ENCODE results near the gene RAB39B.
"Not testable (repeated sequence)": the region's sequence is repeated elsewhere in the genome, so short reads cannot be mapped to it uniquely, and the experiment has no call there.

The RAB39B gene, protein sequence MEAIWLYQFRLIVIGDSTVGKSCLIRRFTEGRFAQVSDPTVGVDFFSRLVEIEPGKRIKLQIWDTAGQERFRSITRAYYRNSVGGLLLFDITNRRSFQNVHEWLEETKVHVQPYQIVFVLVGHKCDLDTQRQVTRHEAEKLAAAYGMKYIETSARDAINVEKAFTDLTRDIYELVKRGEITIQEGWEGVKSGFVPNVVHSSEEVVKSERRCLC

DNA sequence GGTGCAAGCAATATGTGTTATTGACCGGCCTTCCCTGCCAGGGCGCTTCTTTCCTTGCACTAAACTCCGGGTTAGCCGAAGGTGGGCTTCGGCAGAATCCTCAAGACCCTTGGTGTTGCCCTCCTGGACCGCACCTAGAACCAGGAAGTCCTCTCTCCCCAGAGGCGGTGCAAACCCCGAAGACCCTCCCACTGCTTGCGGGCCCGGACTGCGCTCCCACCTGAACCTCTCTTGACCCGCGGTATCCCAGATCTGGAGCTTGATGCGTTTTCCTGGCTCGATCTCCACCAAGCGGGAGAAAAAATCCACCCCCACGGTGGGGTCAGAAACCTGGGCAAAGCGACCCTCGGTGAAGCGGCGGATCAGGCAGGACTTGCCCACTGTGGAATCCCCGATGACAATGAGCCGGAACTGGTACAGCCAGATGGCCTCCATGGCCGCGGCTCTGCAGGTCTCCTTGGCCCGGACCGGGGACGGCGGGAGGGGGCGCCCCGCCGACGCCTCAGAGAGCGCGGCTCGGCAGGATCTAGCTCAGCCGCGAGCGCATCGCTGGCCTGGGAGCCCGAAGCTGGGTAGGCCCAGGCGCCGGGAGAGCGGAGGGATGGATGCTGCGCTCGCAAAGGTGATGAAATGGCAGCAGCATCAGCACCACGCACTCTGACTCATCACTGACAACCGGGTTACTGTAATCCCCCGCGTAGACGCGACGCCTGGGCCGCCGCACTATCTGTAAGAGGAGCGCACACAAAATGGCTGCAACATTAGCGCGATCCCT, at the start of gene RAB39B:
Gene RAB39B (minus strand): TSS at position 638 of the 775 bp plus-strand sequence. CDS start 203 bp downstream, at position 435.
- peak; percentile 99 for ATAC-seq
- DNase-seq = peak; percentile 68

DNA sequence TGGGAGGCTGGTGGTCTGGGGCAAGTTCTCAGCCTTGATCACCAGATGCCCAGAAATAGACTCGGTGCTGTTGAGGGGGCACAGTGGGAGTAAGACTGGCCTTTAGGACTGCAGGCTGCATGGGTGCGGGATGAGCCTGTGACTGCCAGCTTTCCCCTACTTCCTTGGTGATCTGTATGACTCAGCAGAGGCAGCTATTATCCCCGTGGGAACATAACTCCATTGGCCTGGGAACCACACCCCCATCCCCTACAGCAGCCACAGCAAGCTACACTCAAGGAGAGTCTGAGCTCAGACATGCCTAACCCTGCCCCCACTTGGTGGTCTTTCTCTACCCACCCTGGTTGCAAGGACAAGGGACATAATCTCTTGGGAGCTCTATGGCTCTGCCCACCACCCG, 49.5 kb upstream of the RAB39B start:
- no peak for ATAC-seq
- no peak for DNase-seq

GRCh38 chrX:155293771-155294170, 29.5 kb upstream of the RAB39B start:
- no peak for ATAC-seq
- no peak for DNase-seq

- ATAC-seq (no peak), DNase-seq (no peak)
Observed at GRCh38 chrX:155279873-155280272, 15.6 kb upstream of the RAB39B start.

DNA sequence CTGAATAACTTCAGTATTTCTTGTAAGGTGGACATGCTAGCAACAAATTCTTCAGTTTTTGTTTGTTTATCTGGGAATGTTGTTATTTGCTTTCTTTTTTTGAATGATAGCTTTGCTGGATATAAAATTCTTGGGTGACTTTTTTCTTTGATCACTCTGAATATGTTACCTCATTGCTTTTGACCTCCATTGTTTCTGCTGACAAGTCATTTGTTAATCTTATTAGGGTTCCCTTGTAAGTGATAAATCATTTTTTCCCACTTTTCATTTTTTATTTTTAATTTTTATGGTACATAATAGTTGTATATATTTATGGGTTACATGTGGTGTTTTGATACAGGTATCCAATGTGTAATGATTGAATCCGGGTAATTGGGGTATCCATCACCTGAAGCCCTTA, 6.7 kb upstream of the RAB39B start:
- DNase-seq = no peak
- ATAC-seq = no peak

DNA sequence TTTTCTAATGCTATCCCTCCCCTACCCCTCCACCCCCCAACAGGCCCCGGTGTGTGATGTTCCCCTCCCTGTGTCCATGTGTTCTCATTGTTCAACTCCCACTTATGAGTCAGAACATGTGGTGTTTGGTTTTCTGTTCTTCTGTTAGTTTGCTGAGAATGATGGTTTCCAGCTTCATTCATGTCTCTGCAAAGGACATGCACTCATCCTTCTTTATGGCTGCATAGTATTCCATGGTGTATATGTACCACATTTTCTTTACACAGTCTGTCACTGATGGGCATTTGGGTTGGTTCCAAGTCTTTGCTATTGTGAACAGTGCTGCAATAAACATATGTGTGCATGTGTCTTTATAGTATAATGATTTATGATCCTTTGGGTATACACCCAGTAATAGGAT, 3.7 kb upstream of the RAB39B start:
- ATAC-seq, DNase-seq: not testable (repeated sequence)

DNA sequence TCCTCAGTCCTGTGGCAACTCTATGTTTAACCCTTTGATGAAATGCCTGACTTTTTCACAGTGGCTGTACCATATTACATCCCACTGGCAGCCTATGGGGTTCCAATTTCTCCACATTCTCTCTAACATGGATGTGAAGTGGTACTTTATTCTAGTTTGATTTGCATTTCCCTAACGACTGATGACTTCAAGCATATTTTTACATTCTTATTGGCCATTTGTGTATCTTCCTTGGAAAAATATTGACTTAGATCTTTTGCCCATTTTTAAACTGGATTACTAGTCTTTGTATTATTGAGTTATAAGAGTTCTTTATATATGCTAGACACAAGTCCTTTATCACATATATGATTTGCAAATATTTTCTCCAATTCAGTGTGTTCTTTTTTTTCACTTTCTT, 2.1 kb upstream of the RAB39B start:
- DNase-seq = no peak
- ATAC-seq = no peak

DNA sequence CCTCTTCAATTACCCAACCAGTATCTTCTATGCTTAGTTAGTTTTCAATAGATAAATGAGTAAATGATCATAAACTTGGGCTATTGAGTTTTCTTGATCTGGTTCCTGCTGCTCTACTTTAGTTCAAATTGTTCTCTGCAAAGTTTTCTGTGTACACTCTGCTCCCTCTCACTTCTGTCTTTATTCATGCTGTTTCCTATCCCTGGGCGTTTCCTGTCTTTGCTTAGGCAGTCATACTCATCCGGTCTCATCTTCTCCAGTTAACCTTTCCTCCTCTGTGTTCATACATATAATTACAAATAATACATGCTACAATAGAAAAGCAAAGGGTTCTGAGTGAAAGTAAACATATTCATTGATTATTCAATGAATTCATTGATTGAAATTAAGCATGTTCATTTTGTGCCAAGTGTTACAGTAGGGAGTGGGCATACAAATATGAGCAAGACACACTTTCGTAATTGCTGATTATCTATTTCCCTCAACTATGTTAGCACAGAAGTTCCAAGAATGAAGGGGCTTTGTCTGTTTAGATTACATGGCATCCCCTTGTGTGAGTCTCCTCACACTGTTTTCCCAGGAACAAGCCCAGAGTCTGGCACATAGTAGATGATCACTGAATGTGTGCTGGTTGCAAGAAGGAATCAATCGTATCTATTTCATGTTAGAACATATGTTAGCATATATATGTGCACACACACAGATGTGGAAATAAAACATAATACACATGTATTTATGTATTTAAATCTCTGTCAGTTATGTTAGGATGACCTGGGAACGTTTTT, 1.1 kb downstream of the RAB39B start:
- DNase-seq (no peak), ATAC-seq (no peak)

- no peak for DNase-seq
- ATAC-seq = no peak
Observed at GRCh38 chrX:155259752-155260151, 4.5 kb downstream of the RAB39B start.

DNA sequence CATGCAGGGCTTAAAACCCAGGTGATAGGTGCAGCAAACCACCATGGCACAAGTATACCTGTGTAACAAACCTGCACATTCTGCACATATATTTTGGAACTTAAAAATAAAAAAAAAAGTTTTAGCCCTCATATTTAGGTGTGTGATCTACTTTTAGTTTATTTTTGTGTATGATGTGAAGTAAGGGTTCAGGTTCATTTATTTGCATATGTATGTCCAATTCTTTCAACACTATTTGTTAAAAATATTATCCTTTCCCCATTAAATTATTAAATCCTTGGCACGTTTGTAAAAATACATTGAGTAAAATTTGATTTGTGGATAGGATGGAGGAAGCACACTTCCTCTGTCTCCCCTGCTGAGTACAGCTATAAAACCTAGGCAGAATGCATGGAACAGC, 12.9 kb downstream of the RAB39B start:
- no peak for DNase-seq
- ATAC-seq = no peak

DNA sequence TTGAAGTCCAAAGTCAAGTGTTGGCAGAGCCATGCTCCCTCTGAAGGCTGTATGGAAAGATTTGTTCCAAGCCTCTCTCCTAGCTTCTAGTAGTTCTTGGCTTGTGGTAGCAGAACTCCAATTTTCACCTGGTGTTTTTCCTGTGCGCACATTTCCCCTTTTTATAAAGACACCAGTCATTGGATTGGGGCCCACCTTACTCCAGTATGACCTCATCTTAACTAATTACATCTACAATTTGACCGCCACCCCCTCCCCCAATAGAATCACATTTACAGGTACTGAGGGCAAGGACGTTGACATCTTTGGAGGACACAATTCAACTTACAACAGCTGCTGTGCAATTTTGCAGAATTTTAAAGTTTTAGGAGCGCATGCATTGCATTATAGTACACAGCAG, 16.8 kb downstream of the RAB39B start:
- ATAC-seq (no peak), DNase-seq (no peak)

DNA sequence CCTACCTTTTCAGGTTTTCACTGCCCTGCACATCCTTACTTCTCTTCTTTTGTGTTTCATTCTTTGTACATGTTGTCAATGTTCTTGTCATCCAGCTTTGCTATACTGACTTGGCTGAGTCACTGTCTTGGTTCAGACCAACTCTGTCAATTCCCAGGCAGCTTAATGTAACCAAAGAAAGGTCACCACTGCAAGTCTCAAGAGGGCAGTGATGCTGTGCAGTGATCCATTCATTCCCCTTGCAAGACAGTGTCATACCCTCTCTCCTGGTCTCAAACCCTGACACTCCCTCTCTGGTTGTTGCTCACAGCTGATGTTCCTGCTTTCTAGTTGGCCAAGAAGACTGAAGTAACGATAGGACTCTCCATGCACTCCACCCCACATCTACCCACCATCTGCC, 17.5 kb downstream of the RAB39B start:
- DNase-seq (peak; percentile 2), ATAC-seq (peak; percentile 40)

DNA sequence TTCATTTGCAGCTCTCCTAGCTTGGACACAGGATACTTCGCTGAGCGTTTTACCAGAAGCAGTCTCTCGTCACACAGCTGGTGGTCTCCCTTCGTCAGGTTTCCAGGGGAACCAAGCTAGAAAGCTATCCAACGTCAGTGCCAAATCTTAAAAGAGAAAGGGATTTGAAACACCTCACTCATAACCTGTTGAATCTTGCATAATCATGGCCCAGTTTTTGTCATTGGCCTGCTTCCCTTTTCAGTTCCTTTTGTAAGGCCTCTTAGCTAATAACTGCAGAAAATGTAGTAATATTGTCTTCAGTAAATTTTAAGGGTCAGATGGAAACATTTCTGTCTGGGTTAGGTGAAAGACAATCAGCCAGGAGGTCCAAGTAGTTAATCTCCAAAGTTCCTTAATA, 22.0 kb downstream of the RAB39B start:
- no peak for DNase-seq
- no peak for ATAC-seq

GRCh38 chrX:155237719-155238118, 26.6 kb downstream of the RAB39B start:
- DNase-seq = no peak
- ATAC-seq = no peak

DNA sequence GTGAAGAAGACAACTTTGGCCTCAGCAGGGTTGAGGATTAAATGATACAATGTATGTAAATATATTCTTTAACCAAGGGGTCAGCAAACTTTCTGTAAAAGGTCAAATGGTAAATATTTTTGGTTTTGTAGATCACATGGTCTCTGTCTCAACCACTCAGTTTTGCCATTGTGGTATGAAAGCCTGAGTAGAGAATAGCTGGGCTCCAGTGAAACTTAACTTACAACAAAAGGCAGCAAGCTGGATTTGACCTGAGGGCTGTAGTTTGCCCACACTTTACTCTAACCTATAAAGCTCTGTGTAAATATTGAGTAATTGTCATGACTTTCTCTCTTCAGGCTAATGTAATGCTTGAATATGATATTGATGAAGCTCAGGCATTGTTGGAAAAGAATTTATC, 28.4 kb downstream of the RAB39B start:
- no peak for ATAC-seq
- no peak for DNase-seq

- ATAC-seq (no peak), DNase-seq (no peak)
Observed at GRCh38 chrX:155231163-155231562, 33.1 kb downstream of the RAB39B start.

GRCh38 chrX:155225774-155226173, 38.5 kb downstream of the RAB39B start:
- DNase-seq (no peak), ATAC-seq (no peak)

- not testable (repeated sequence) for DNase-seq, ATAC-seq
Observed at GRCh38 chrX:155223746-155224145, 40.5 kb downstream of the RAB39B start.

DNA sequence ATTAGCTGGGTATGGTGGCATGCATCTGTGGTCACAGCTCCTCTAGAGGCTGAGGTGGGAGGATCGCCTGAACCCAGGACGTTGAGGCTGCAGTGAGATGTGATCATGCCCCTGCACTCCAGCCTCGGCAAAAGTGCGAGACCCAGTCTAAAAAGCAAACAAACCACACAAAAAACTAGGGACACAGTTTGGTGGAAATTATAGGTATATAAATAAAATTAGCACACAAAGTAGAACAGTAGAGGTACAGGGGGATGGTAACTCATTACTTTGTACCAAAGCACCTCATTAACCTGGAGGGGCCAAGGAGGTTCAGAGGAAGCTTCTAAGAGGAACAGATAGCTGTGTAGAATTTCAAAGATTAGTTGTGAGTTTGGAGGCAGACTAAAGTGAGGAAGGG, 42.9 kb downstream of the RAB39B start:
- DNase-seq (no peak), ATAC-seq (no peak)

DNA sequence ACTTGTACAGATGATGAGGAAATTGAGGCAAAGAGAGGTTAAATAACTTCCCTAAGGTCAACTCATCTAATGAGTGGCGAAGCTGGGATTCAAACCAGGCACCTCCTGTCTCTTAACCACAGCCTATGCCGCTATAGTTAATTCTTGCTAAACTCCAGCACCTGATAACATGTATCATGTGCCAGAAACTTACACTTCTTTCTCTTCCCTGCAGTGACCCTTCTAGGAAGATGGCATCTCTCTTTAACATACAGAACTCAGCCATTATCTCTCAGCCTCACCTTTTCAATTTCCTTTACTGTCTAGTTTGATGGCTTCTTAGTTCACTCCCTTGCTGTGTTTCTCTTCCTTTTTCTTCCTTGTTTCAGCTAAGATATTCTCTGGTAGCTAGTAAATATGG, 45.5 kb downstream of the RAB39B start:
- DNase-seq = no peak
- ATAC-seq = no peak

DNA sequence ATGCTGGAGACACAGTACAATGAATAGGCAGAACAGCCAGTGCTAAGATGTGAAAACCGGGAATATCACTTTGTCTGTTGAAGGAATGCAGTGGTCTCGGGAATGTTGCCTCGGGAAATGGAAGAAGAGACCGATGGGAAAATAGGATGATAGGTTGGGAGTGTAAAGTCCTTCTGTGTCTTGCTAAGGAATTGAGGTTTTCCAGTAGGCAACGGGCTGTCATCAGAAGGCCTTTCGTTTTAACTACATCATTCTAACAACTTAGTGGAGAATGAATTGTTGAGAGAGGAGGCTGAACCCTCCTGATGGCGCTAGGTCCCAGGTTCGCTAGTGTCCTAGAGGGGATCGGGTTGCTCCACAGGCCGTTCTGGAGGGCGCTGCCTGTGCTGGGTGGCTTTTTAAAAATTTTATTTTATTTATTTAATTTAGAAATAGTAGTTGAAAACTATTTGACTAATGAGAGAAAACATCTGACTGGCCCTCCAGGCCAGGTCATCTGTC, 47.3 kb downstream of the RAB39B start:
- no peak for ATAC-seq

DNA sequence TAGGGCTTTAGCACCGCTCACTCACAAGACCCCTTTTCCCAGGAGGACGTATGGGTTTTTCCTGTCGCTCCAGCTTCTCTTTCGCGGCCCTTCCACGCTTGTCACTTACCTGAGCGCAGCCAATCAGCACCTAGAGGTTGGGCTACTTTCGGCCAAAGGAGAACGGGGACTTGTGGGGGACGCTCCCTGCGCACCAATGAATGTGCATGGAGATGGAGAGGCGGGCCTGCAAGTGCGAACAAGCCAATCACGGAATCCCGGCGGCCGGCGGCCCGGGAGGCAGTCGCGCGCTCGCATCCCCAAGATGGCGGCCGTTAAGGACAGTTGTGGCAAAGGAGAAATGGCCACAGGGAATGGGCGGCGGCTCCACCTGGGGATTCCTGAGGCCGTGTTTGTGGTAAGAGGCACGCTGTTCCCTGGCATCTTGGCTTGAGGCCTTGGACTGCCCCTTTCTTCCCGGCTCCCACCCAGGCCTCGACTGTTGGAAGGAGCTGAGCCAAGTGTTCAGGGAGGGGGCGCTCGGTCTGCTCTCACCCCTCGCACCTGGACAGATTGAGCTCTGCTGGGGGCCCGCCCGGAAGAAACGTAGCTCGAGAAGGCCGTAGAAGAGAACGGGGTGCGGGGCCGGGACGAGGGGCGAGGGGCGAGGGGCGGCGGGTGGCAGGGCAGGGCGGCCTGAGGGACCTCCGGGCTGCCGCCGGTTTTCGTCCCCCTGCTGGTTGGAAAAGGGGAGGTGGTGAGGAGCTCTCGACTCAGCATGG, 47.9 kb downstream of the RAB39B start, which contains the start of gene VBP1:
Gene VBP1 (plus strand): TSS at position 282 of the 761 bp plus-strand sequence. CDS start 23 bp downstream, at position 305.
- ATAC-seq (peak; percentile 99), DNase-seq (peak; percentile 83)

More for the DNA sequence above, 47.3 kb downstream of the RAB39B start:
- no peak for DNase-seq

Data from stimulated activated naive CD8-positive, alpha-beta T cell treated with anti-CD3 and anti-CD28 coated beads, Interleukin-15, Interleukin-2, amounts not matched to agents 100 U/mL and 50 U/mL, for 24 hours (primary cell).